Neuronal stem cell (in vitro differentiated cells): ENCODE measurements around the gene GTF2I.
"Not testable (repeated sequence)": the region's sequence is repeated elsewhere in the genome, so short reads cannot be mapped to it uniquely, and the experiment has no call there.

ENCODE experiments used
- DNase-seq: peaks from one replicate; pipeline ENCODE4 v3.0.0-alpha.2; 2013; ENCODE audit warnings: low spot score
- H2AFZ ChIP-seq: one replicate; pipeline ENCODE4 v1.6.1; 2013; ENCODE audit warnings: mild to moderate bottlenecking, low read length, inconsistent platforms
- H2AK5ac ChIP-seq: 2 replicates; pipeline ENCODE4 v1.6.1; 2013; ENCODE audit warnings: low read depth, mild to moderate bottlenecking, inconsistent platforms, low read length, moderate library complexity, mixed read lengths
- H2BK120ac ChIP-seq: 2 replicates; pipeline ENCODE4 v1.6.1; 2013; ENCODE audit warnings: low read depth, mild to moderate bottlenecking, inconsistent platforms, low read length, moderate library complexity, mixed read lengths
- H2BK12ac ChIP-seq: one replicate; pipeline ENCODE4 v1.6.1; 2013; ENCODE audit warnings: low read length, inconsistent platforms
- H2BK15ac ChIP-seq: 2 replicates; pipeline ENCODE4 v1.6.1; 2013; ENCODE audit warnings: mild to moderate bottlenecking, low read length, inconsistent platforms, mixed read lengths
- H2BK5ac ChIP-seq: one replicate; pipeline ENCODE4 v1.6.1; 2013; ENCODE audit warnings: inconsistent platforms, mild to moderate bottlenecking, low read length, moderate library complexity
- H3K14ac ChIP-seq: one replicate; pipeline ENCODE4 v1.6.1; 2013; ENCODE audit warnings: low read length, inconsistent platforms
- H3K18ac ChIP-seq: 2 replicates; pipeline ENCODE4 v1.6.1; 2013; ENCODE audit warnings: low read length, inconsistent platforms
- H3K23ac ChIP-seq: 2 replicates; pipeline ENCODE4 v1.6.1; 2013; ENCODE audit warnings: low read depth, mild to moderate bottlenecking, mixed read lengths, low read length, inconsistent platforms; ENCODE audit not compliant: poor library complexity
- H3K27ac ChIP-seq: replicated peaks from 3 replicates; pipeline ENCODE4 v1.5.1; 2013; ENCODE audit warnings: low read length, inconsistent platforms
- H3K27me3 ChIP-seq, 3 experiments: 2 replicates each; pipeline ENCODE4 v1.6.1; 2013; ENCODE audit warnings: low read length in 3 of 3, mild to moderate bottlenecking in 2 of 3, inconsistent platforms in 1 of 3, low read depth in 1 of 3, mixed read lengths in 1 of 3, moderate library complexity in 1 of 3; ENCODE audit not compliant: control insufficient read depth in 3 of 3, insufficient read depth in 3 of 3
- H3K36me3 ChIP-seq, 2 donors: replicated peaks in 1 of 2; 2 replicates each; pipeline ENCODE4 v1.6.1; 2013; ENCODE audit warnings: low read length in 2 of 2; ENCODE audit not compliant: control insufficient read depth in 2 of 2, insufficient read depth in 2 of 2
- H3K4ac ChIP-seq: 2 replicates; pipeline ENCODE4 v1.6.1; 2013; ENCODE audit warnings: inconsistent platforms, mild to moderate bottlenecking, low read length, moderate library complexity
- H3K4me1 ChIP-seq, 2 donors: 1 replicate in 1 of 2; 2 replicates in 1 of 2; pipeline ENCODE4 v1.6.1; 2013; ENCODE audit warnings: low read length in 2 of 2, low read depth in 1 of 2; ENCODE audit not compliant: control insufficient read depth in 2 of 2, insufficient read depth in 1 of 2
- H3K4me2 ChIP-seq: one replicate; pipeline ENCODE4 v1.6.1; 2013; ENCODE audit warnings: mild to moderate bottlenecking, low read length, inconsistent platforms; ENCODE audit not compliant: insufficient read depth, poor library complexity, severe bottlenecking
- H3K4me3 ChIP-seq, 2 donors: 2 replicates each; pipeline ENCODE4 v1.5.1; 2013; ENCODE audit warnings: low read length in 2 of 2, mild to moderate bottlenecking in 2 of 2, inconsistent platforms in 1 of 2, moderate library complexity in 1 of 2
- H3K79me1 ChIP-seq: one replicate; pipeline ENCODE4 v1.6.1; 2013; ENCODE audit warnings: low read depth, mild to moderate bottlenecking, inconsistent platforms, low read length, moderate library complexity
- H3K9ac ChIP-seq: one replicate; pipeline ENCODE4 v1.6.1; 2013; ENCODE audit warnings: mild to moderate bottlenecking, low read depth, low read length, inconsistent platforms; ENCODE audit not compliant: poor library complexity
- H3K9me3 ChIP-seq, 2 donors: replicated peaks in 1 of 2; 2 replicates each; pipeline versions ENCODE3 to v1.6.1; 2013; ENCODE audit warnings: low read length in 2 of 2, mild to moderate bottlenecking in 2 of 2, inconsistent platforms in 1 of 2, low read depth in 1 of 2, mixed read lengths in 1 of 2, moderate library complexity in 1 of 2; ENCODE audit not compliant: control insufficient read depth in 2 of 2, insufficient read depth in 1 of 2
- H4K8ac ChIP-seq: one replicate; pipeline ENCODE4 v1.6.1; 2013; ENCODE audit warnings: low read depth, mild to moderate bottlenecking, inconsistent platforms, low read length, moderate library complexity
- H4K91ac ChIP-seq: one replicate; pipeline ENCODE4 v1.6.1; 2013; ENCODE audit warnings: low read length, low read depth, mild to moderate bottlenecking, inconsistent platforms; ENCODE audit not compliant: poor library complexity
- WGBS, 2 donors: extraction: QIAGEN DNeasy Blood & Tissue Kit; methylation state at CpG; one replicate each; pipeline ENCODE4 v1.1.7; 2013; ENCODE audit warnings: missing lambda C conversion rate in 2 of 2, mixed read lengths in 1 of 2; ENCODE audit not compliant: insufficient read length in 2 of 2, insufficient replicate concordance in 1 of 2; ENCODE audit errors: extremely low coverage in 2 of 2; 5-methylcytosine and 5-hydroxymethylcytosine counted together

Gene GTF2I

DNA sequence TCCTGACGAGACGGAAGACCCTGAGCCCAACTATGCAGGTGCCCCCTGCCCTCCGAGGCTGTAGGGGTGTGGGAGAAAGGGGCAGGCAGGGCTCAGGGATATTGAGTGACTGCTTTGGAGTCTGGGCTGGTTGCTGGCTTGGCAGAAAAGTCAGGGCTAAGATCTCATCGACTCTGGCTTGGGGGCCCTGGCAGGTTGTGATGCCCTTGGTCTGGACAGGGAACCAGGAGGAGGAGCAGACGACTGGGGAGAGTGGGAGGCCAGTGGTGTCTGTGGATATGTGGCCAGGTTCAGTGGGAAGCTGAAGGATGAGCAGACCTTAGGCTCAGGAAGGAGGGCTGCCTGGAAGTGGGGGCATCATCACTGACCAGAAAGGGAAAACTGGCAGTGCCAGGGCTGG, 126.1 kb downstream of the GTF2I start:
- not testable (repeated sequence) for H3K14ac ChIP-seq, H2BK120ac ChIP-seq, H4K91ac ChIP-seq, H3K18ac ChIP-seq, H2BK12ac ChIP-seq, H2AK5ac ChIP-seq, H3K9me3 ChIP-seq, H3K27me3 ChIP-seq, H3K36me3 ChIP-seq, H3K4me3 ChIP-seq, H3K9ac ChIP-seq, H3K79me1 ChIP-seq, H3K4ac ChIP-seq, H2BK15ac ChIP-seq, H2BK5ac ChIP-seq, H4K8ac ChIP-seq, H3K4me2 ChIP-seq, H3K4me1 ChIP-seq, H3K23ac ChIP-seq, H3K27ac ChIP-seq, DNase-seq, H2AFZ ChIP-seq
- WGBS, 2 donors: no CpG with 5 or more reads among the region's 5 CpGs

DNA sequence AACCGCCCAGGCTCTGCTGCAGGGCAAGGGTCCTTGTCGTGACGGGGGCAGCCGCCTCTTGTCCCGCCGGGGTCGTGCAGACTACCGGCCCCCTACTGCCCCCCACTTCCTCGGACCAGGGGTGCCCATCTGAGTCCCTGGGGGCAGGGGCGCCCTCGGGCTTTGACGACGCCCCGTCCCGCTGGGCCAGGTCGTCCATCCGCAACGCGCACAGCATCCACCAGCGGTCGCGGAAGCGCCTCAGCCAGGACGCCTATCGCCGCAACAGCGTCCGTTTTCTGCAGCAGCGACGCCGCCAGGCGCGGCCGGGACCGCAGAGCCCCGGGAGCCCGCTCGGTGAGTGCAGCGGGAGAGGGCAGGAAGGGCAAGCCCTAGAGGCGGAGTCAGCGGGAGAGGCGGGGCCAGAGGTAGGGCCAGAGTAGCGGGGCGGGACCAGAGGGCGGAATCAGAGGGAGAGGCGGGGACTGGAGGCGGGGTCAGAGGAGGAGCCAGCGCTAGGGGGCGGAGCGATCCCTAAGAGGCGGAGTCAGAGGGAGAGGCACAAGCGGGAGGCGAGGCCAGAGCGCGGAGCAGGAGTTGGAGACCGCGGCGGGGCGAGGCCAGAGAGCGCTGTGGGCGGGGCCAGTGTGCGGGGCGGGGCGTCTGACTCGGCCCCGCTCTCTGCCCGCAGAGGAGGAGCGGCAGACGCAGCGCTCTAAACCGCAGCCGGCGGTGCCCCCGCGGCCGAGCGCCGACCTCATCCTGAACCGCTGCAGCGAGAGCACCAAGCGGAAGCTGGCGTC, 131.0 kb downstream of the GTF2I start:
- not testable (repeated sequence) for H2BK12ac ChIP-seq, H3K14ac ChIP-seq, H4K8ac ChIP-seq, H2AK5ac ChIP-seq, H3K27me3 ChIP-seq, H2AFZ ChIP-seq, H3K79me1 ChIP-seq, H3K9me3 ChIP-seq, H3K23ac ChIP-seq, H3K36me3 ChIP-seq, H2BK120ac ChIP-seq, H3K27ac ChIP-seq, H2BK15ac ChIP-seq, H4K91ac ChIP-seq, H3K4ac ChIP-seq, H3K9ac ChIP-seq, H2BK5ac ChIP-seq, H3K4me1 ChIP-seq, H3K18ac ChIP-seq, H3K4me2 ChIP-seq
- peak; percentile 84 for DNase-seq
- peak overlapping the region in 1 of 2 donors; percentile 28 for H3K4me3 ChIP-seq
- WGBS, 2 donors: no CpG with 5 or more reads among the region's 82 CpGs

DNA sequence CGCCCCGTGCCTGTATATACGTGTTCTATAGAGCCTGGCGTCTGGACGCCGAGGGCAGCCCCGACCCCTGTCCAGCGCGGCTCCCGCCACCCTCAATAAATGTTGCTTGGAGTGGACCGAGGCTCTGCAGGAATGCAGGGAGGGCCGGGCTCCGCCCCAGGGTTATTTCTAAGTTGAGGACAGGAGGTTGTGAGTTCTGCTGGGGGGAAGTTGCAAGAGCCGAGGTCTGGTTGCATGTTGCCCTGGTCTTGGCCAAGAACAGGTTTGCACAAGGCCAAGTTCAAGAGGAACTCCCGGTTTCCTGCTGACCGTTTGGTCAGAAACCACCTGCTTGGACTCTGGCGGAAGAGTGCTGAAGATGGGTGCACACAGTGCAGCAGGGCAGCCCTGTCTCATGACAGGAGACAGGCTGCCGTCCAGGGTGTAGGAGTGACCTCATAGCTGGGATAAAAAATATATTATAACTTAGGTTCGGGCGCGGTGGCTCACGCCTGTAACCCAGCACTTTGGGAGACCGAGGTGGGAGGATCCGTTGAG, 131.8 kb downstream of the GTF2I start:
- not testable (repeated sequence) for H3K4me1 ChIP-seq, H3K27ac ChIP-seq, H3K27me3 ChIP-seq, H2BK12ac ChIP-seq, H3K9me3 ChIP-seq, H4K91ac ChIP-seq, DNase-seq, H2BK120ac ChIP-seq, H3K18ac ChIP-seq, H2BK5ac ChIP-seq, H3K4me3 ChIP-seq, H3K9ac ChIP-seq, H4K8ac ChIP-seq, H3K4ac ChIP-seq, H3K36me3 ChIP-seq, H3K79me1 ChIP-seq, H2AK5ac ChIP-seq, H3K4me2 ChIP-seq, H3K14ac ChIP-seq, H2AFZ ChIP-seq, H2BK15ac ChIP-seq, H3K23ac ChIP-seq
- WGBS, 2 donors: no CpG with 5 or more reads among the region's 24 CpGs

DNA sequence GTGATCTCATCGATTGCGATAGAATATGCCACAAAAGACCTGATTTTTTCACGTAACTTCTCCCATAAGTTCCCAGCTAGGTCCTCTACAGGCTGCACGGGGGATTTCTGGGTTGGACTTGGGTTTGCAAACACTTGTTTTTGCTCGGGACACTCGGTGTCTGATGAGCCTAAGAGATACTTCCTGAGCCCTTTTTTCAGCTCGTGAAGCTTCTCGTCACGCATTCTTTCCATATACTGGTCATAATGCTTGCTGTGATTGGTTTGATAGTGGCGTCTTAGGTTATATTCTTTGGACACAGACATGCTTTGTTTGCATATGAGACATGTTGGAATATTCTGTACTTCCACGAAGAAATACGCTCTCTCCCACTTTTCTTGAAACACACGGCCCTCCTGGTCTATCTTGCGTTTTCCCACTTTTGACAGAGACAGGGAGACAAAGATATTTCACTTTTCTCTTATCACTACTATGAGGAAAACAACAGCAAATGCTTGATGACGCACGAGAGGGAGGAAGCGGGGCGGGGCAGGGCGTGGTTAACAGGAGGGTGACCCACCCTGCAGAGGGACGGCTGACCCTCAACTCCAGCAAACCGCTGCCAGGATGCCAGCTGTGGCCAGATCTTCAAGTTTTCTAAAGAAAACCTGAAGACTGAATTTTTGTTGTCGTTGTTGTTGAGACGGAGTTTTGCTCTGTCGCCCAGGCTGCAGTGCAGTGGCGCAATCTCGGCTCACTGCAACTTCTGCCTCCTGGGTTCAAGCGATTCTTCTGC, 140.5 kb downstream of the GTF2I start:
- not testable (repeated sequence) for H3K18ac ChIP-seq, H3K4me1 ChIP-seq, H3K27ac ChIP-seq, H3K4me2 ChIP-seq, H2AK5ac ChIP-seq, H4K8ac ChIP-seq, H3K4ac ChIP-seq, H2BK5ac ChIP-seq, H2BK15ac ChIP-seq, H3K23ac ChIP-seq, H4K91ac ChIP-seq, H3K36me3 ChIP-seq, H3K4me3 ChIP-seq, H3K9ac ChIP-seq, H3K27me3 ChIP-seq, H3K9me3 ChIP-seq, H3K79me1 ChIP-seq, H3K14ac ChIP-seq, H2BK12ac ChIP-seq, H2AFZ ChIP-seq, DNase-seq, H2BK120ac ChIP-seq
- WGBS, 2 donors: no CpG with 5 or more reads among the region's 27 CpGs
